OCI-LY3 (cell line): ENCODE measurements around the gene TTC39A.

ENCODE experiments used
- CTCF ChIP-seq: fragments of 200-600, 300-600 bp; sonication (generic); IDR thresholded peaks from 2 replicates; pipeline ENCODE4 v1.5.1; 2014; ENCODE audit warnings: antibody characterized with exemption, low read length, low read depth
- EZH2phosphoT487 ChIP-seq: fragments of 200-600 bp; shearing (Covaris generic); IDR thresholded peaks from 2 replicates; pipeline ENCODE4 v1.6.1; 2018; ENCODE audit warnings: antibody characterized with exemption, mixed run types, low read depth

GRCh38 chr1:51298322-51298705 is 32.0 kb downstream of the TTC39A start:
- TF ChIP-seq CTCF (no peak), EZH2phosphoT487 (no peak)
